ENCODE measurements around the gene TAF11. TPM values are rescaled to one million over a fixed set of nuclear protein-coding genes. Genes with fewer than 3 reads are reported as not detected.

The TAF11 gene
- total RNA-seq, 2 donors from 2014 or later = 17.1 to 19.0 TPM

GRCh38 chr6:34911822-34912221, 24.0 kb upstream of the TAF11 start:
- H3K27ac ChIP-seq = no peak overlapping the region
- H3K4me1 ChIP-seq = peaks cover 0 to 12% of the 10 kb centered on the region in 2 donors
- H3K9me3 ChIP-seq = no peaks in the 10 kb centered on the region
- DNase-seq (ENCODE audit: low spot score) = no peak
- TF ChIP-seq, protein P1, sequence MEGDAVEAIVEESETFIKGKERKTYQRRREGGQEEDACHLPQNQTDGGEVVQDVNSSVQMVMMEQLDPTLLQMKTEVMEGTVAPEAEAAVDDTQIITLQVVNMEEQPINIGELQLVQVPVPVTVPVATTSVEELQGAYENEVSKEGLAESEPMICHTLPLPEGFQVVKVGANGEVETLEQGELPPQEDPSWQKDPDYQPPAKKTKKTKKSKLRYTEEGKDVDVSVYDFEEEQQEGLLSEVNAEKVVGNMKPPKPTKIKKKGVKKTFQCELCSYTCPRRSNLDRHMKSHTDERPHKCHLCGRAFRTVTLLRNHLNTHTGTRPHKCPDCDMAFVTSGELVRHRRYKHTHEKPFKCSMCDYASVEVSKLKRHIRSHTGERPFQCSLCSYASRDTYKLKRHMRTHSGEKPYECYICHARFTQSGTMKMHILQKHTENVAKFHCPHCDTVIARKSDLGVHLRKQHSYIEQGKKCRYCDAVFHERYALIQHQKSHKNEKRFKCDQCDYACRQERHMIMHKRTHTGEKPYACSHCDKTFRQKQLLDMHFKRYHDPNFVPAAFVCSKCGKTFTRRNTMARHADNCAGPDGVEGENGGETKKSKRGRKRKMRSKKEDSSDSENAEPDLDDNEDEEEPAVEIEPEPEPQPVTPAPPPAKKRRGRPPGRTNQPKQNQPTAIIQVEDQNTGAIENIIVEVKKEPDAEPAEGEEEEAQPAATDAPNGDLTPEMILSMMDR (IDR thresholded peaks at IDR 0.05) = no peak
- H3K27me3 ChIP-seq = no peaks in the 10 kb centered on the region
- H3K36me3 ChIP-seq = no peaks in the 10 kb centered on the region
- no peak overlapping the region for H3K4me3 ChIP-seq

DNA sequence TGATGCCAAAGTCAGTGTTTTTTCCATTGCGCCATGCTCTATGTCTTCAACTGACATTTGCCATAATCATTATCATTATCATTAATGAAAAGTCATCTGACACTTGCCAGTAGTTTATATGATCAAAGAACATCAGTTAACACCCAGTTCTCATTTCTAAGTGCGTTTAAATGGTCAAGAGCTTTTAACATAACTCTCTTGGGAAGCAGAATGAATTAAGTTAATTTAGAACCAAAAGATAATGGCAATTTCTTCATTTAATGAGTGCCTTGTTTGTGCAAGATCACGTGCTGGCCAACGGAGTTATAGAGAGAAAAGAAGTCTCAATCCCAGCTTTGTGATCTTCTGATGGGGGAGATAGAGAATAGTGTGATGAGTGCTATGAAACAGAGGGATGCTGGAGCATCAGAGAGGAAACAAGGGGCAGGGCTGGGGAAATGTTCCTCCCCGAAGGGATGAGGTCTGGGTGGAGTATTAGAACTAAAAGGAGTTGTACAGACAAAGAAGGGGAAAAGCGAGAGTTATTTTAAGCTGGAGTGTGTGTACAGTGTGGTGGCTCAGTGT, 21.6 kb upstream of the TAF11 start:
- H3K36me3 ChIP-seq = no peaks in the 10 kb centered on the region
- no peak overlapping the region for H3K4me3 ChIP-seq
- H3K4me1 ChIP-seq = no peaks in the 10 kb centered on the region
- no peaks in the 10 kb centered on the region for H3K9me3 ChIP-seq
- H3K27me3 ChIP-seq = no peaks in the 10 kb centered on the region
- DNase-seq (ENCODE audit: low spot score) = no peak
- H3K27ac ChIP-seq = no peak overlapping the region
- TF ChIP-seq, protein P1 (IDR thresholded peaks at IDR 0.05) = no peak

DNA sequence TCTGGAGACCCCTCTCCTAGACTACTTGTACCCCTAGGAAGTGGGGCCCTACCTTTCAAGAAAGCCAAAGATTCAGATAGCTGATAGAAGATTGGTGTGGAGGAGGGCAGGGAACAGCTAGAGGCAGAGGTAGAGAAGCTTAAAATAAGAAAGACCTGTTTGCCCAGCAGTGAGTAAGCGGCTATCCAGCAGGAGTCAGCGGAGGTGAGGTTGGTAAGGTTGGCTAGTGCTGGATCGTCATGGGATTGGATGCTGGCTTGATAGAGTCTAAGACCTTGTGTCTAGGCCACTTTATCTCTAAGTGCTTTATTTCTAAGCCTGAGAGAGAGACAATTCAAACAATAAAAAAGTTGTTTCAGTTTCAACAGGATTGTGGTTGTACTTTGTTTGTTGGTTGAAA, 20.4 kb upstream of the TAF11 start:
- no peak overlapping the region for H3K4me3 ChIP-seq
- TF ChIP-seq, protein P1 (IDR thresholded peaks at IDR 0.05) = no peak
- no peak overlapping the region for H3K27ac ChIP-seq
- H3K36me3 ChIP-seq = no peaks in the 10 kb centered on the region
- no peak for DNase-seq (ENCODE audit: low spot score)
- H3K9me3 ChIP-seq = no peaks in the 10 kb centered on the region
- no peaks in the 10 kb centered on the region for H3K4me1 ChIP-seq
- no peaks in the 10 kb centered on the region for H3K27me3 ChIP-seq

DNA sequence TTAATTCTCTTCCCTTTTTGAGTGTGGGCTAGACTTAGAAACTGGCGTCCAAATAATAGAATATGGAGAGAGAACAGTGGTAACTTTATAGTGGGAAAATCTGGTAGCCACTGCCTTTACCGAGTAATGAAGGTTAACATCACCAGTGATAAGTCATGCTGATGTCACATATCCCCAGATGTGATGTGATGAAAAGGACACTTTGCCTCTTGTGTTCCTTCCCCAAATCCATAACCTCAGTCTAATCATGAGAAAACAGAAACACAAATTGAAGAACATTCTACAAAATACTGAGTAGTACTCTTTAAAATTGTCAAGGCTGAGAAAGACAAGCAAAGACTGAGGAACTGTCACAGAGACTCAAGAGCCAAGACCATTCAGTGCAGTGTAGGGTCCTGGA, 19.0 kb upstream of the TAF11 start:
- Histone ChIP-seq H3K27me3 (no peaks in the 10 kb centered on the region), H3K4me1 (no peaks in the 10 kb centered on the region), H3K27ac (no peak overlapping the region), H3K4me3 (no peak overlapping the region), H3K36me3 (no peaks in the 10 kb centered on the region), H3K9me3 (no peaks in the 10 kb centered on the region)
- no peak for DNase-seq (ENCODE audit: low spot score)
- TF ChIP-seq, protein P1 (IDR thresholded peaks at IDR 0.05) = no peak

- Histone ChIP-seq H3K9me3 (no peaks in the 10 kb centered on the region), H3K36me3 (no peaks in the 10 kb centered on the region), H3K27ac (no peak overlapping the region), H3K27me3 (no peaks in the 10 kb centered on the region), H3K4me3 (no peak overlapping the region), H3K4me1 (peaks cover 0 to 3% of the 10 kb centered on the region in 2 donors)
- TF ChIP-seq, protein P1 (IDR thresholded peaks at IDR 0.05) = no peak
- no peak for DNase-seq (ENCODE audit: low spot score)
Observed at GRCh38 chr6:34904990-34905613, 17.3 kb upstream of the TAF11 start.

DNA sequence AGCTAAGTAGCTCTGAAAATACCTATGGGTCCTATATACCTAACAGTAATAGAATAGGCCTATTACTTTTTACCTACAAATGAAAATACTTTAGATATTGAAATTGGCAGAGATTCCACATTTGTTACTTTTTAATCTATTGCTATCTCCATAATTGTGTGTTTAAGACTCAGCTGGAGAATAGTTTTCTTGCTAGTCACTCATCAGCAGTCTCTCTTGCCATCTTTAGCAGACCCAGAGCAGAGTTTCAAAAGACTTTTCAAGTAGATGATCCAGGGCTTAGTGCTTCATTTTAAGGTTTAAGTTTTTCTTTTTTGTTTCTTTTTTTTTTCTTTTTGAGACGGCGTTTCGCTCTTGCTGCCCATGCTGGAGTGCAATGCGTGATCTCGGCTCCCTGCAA, 14.1 kb upstream of the TAF11 start:
- Histone ChIP-seq H3K36me3 (no peaks in the 10 kb centered on the region), H3K27me3 (no peaks in the 10 kb centered on the region), H3K27ac (no peak overlapping the region), H3K4me1 (peaks cover 0 to 17% of the 10 kb centered on the region in 2 donors), H3K4me3 (no peak overlapping the region), H3K9me3 (no peaks in the 10 kb centered on the region)
- TF ChIP-seq, protein P1 (IDR thresholded peaks at IDR 0.05) = no peak
- no peak for DNase-seq (ENCODE audit: low spot score)

Data from right atrium auricular region (tissue), 2 donors.